HCT116 (cell line): ENCODE results near the gene DPYD. TPM values are rescaled to one million over a fixed set of nuclear protein-coding genes. Genes with fewer than 3 reads are reported as not detected.

ENCODE experiments used
- ATAC-seq: fragments of 200-7000 bp; cut with Tn5 transposase; 2 replicates; pipeline ENCODE4 v1.9.1; 2020; ENCODE audit warnings: mild to moderate bottlenecking, moderate library complexity
- BruUV-seq: library from RNA; stranded (reverse); fragments of 400-500 nt; replicated peaks from 2 replicates; lab custom pipeline; 2021; lab: Mats Ljungman, UMichigan
- CTCF ChIA-PET: fragments of 300-600 bp; sonication (Branson Sonifier 250); formaldehyde crosslinking; loops from one replicate; lab custom pipeline; 2021; ENCODE audit warnings: antibody characterized with exemption; lab: Charles Lee
- POLR2A ChIA-PET: fragments of 300-600, 350-600 bp; sonication (Branson Sonifier 250); formaldehyde crosslinking; loops from one replicate; lab custom pipeline; 2021; ENCODE audit warnings: antibody characterized with exemption; lab: Charles Lee
- RAD21 ChIA-PET, 2 experiments: fragments of 300-600 bp; sonication (Branson Sonifier 250); formaldehyde crosslinking; loops; one replicate each; lab custom pipeline; 2023; ENCODE audit warnings: low total read pairs in 2 of 2; ENCODE audit not compliant: uncharacterized antibody in 2 of 2, unreplicated experiment in 2 of 2, low non-redundant PET in 1 of 2; lab: Charles Lee
- DNase-seq: peaks from one replicate; pipeline ENCODE4 v3.0.0-alpha.2; 2010; ENCODE audit warnings: low read depth, low spot score
- H2AFZ ChIP-seq: fragments of 200-600 bp; shearing (Covaris generic), sonication (generic); 2 replicates; pipeline ENCODE4 v1.6.1; 2017; ENCODE audit warnings: low read depth, mixed run types, mixed read lengths, antibody characterized with exemption, low read length; ENCODE audit not compliant: poor library complexity, severe bottlenecking
- H3K27ac ChIP-seq: 2 replicates; pipeline ENCODE4 v1.5.1; 2012; ENCODE audit warnings: low read depth, low read length
- H3K27me3 ChIP-seq: fragments of 200-600 bp; sonication (generic); 2 replicates; pipeline ENCODE4 v1.6.1; 2016; ENCODE audit warnings: mixed run types, low read length, mixed read lengths; ENCODE audit not compliant: insufficient read depth
- H3K36me3 ChIP-seq, 2 experiments: fragments of 200-500 bp in 1 of 2; fragments of 200-600 bp in 1 of 2; sonication (Bioruptor generic) in 1 of 2; sonication (generic) in 1 of 2; 2 replicates each; pipeline versions ENCODE4 v1.5.1 to v1.6.1; 2014 to 2016; ENCODE audit warnings: low read length in 2 of 2, inconsistent platforms in 1 of 2, mixed read lengths in 1 of 2, mixed run types in 1 of 2; ENCODE audit not compliant: insufficient read depth in 2 of 2, control insufficient read depth in 1 of 2
- H3K4me1 ChIP-seq, 2 experiments: fragments of 200-600 bp in 1 of 2; sonication (generic) in 1 of 2; 2 replicates each; pipeline versions ENCODE4 v1.5.1 to v1.6.1; 2012 to 2017; ENCODE audit warnings: low read length in 2 of 2, inconsistent platforms in 1 of 2, mild to moderate bottlenecking in 1 of 2, mixed read lengths in 1 of 2, mixed run types in 1 of 2, moderate library complexity in 1 of 2; ENCODE audit not compliant: insufficient read depth in 2 of 2, control insufficient read depth in 1 of 2
- H3K4me2 ChIP-seq: fragments of 200-600 bp; sonication (generic); 2 replicates; pipeline ENCODE4 v1.6.1; 2017; ENCODE audit warnings: mixed run types, low read length, mixed read lengths
- H3K4me3 ChIP-seq, 2 experiments: fragments of 200-600 bp in 1 of 2; sonication (generic) in 1 of 2; replicated peaks in 1 of 2; 2 replicates each; pipeline ENCODE4 v1.5.1; 2011 to 2016; ENCODE audit warnings: low read length in 2 of 2, control low read depth in 1 of 2, low read depth in 1 of 2, mild to moderate bottlenecking in 1 of 2, mixed read lengths in 1 of 2, mixed run types in 1 of 2
- H3K79me2 ChIP-seq: fragments of 200-600 bp; sonication (generic); 2 replicates; pipeline ENCODE4 v1.6.1; 2017; ENCODE audit warnings: mild to moderate bottlenecking, mixed run types, low read length, moderate library complexity, mixed read lengths; ENCODE audit not compliant: insufficient read depth
- H3K9ac ChIP-seq: fragments of 200-600 bp; sonication (generic); 2 replicates; pipeline ENCODE4 v1.6.1; 2016; ENCODE audit warnings: low read length, mixed read lengths
- H3K9me2 ChIP-seq: fragments of 200-600 bp; sonication (generic), shearing (Covaris generic); 2 replicates; pipeline ENCODE4 v1.6.1; 2017; ENCODE audit warnings: mixed run types, mild to moderate bottlenecking, moderate library complexity; ENCODE audit not compliant: insufficient read depth
- H3K9me3 ChIP-seq, 2 experiments: fragments of 200-500 bp in 1 of 2; fragments of 200-600 bp in 1 of 2; sonication (Bioruptor generic) in 1 of 2; sonication (generic) in 1 of 2; 2 replicates each; pipeline ENCODE4 v1.6.1; 2014 to 2017; ENCODE audit warnings: low read length in 2 of 2, mixed read lengths in 2 of 2, inconsistent platforms in 1 of 2, low read depth in 1 of 2, mild to moderate bottlenecking in 1 of 2, mixed run types in 1 of 2, moderate library complexity in 1 of 2; ENCODE audit not compliant: control insufficient read depth in 1 of 2, insufficient read depth in 1 of 2
- H4K20me1 ChIP-seq: fragments of 200-600 bp; sonication (generic), shearing (Covaris generic); 2 replicates; pipeline ENCODE4 v1.6.1; 2017; ENCODE audit warnings: mixed run types, mild to moderate bottlenecking, moderate library complexity; ENCODE audit not compliant: insufficient read depth
- ATF3 ChIP-seq: IDR thresholded peaks from 2 replicates; pipeline ENCODE4 v1.6.1; 2012
- CBX3 ChIP-seq: IDR thresholded peaks from 2 replicates; pipeline ENCODE4 v1.6.1; 2012; ENCODE audit warnings: low read depth
- CEBPB ChIP-seq: IDR thresholded peaks from 2 replicates; pipeline ENCODE4 v1.6.1; 2012; ENCODE audit warnings: low read depth
- CTCF ChIP-seq, 3 experiments: fragments of 200-600 bp in 1 of 3; sonication (generic) in 1 of 3; IDR thresholded peaks in 2 of 3; conservative IDR thresholded peaks in 1 of 3; 2 replicates each; pipeline ENCODE4 v1.5.1; 2012 to 2017; ENCODE audit warnings: low read depth in 2 of 3, low read length in 2 of 3, antibody characterized with exemption in 1 of 3, borderline replicate concordance in 1 of 3, control low read depth in 1 of 3, mild to moderate bottlenecking in 1 of 3, mixed read lengths in 1 of 3, mixed run types in 1 of 3, moderate library complexity in 1 of 3; ENCODE audit not compliant: insufficient read depth in 1 of 3
- EGR1 ChIP-seq: IDR thresholded peaks from 2 replicates; pipeline ENCODE4 v1.6.1; 2012; ENCODE audit warnings: low read depth
- ELF1 ChIP-seq: IDR thresholded peaks from 2 replicates; pipeline ENCODE4 v1.6.1; 2012; ENCODE audit warnings: low read depth, borderline replicate concordance
- EZH2 ChIP-seq: fragments of 200-600 bp; sonication (generic); IDR thresholded peaks from 2 replicates; pipeline ENCODE4 v1.6.1; 2017; ENCODE audit warnings: antibody characterized with exemption, mixed run types
- EZH2phosphoT487 ChIP-seq: fragments of 200-600 bp; IDR thresholded peaks from 2 replicates; pipeline ENCODE4 v1.6.1; 2018; ENCODE audit warnings: antibody characterized with exemption, borderline replicate concordance
- JUND ChIP-seq: IDR thresholded peaks from 2 replicates; pipeline ENCODE4 v1.6.1; 2012
- MAX ChIP-seq: IDR thresholded peaks from 2 replicates; pipeline ENCODE4 v1.6.1; 2012
- POLR2AphosphoS5 ChIP-seq: IDR thresholded peaks from 2 replicates; pipeline ENCODE4 v1.6.1; 2011; ENCODE audit warnings: mild to moderate bottlenecking, low read depth, low read length, moderate library complexity
- RAD21 ChIP-seq: IDR thresholded peaks from 2 replicates; pipeline ENCODE4 v1.6.1; 2012; ENCODE audit warnings: low read depth, mild to moderate bottlenecking
- SP1 ChIP-seq: IDR thresholded peaks from 2 replicates; pipeline ENCODE4 v1.6.1; 2012; ENCODE audit warnings: low read depth
- SRF ChIP-seq: IDR thresholded peaks from 2 replicates; pipeline ENCODE4 v1.6.1; 2012; ENCODE audit warnings: low read depth
- YY1 ChIP-seq: IDR thresholded peaks from 2 replicates; pipeline ENCODE4 v1.6.1; 2011; ENCODE audit warnings: low read length, low read depth, moderate library complexity, mild to moderate bottlenecking; ENCODE audit not compliant: insufficient replicate concordance; ENCODE audit errors: extremely low read depth
- ZBTB33 ChIP-seq: IDR thresholded peaks from 2 replicates; pipeline ENCODE4 v1.6.1; 2011; ENCODE audit warnings: mild to moderate bottlenecking, low read length, moderate library complexity; ENCODE audit not compliant: insufficient replicate concordance; ENCODE audit errors: extremely low read depth
- ZNF274 ChIP-seq: fragments of 200-500 bp; sonication (Bioruptor generic); IDR thresholded peaks from 2 replicates; pipeline ENCODE4 v1.6.1; 2014; ENCODE audit warnings: mild to moderate bottlenecking, low read depth, low read length, inconsistent platforms
- intact Hi-C: fragments of 100-400 bp; cut with micrococcal nuclease; formaldehyde crosslinking; loops from 2 replicates; pipeline ENCODE4 v1.10.0; 2022
- total RNA-seq: library from RNA; stranded (reverse); gene quantifications from one replicate; pipeline ENCODE4 v1.2.1, GENCODE V29; 2021; ENCODE audit not compliant: unreplicated experiment

DPYD gene
- total RNA-seq, 1 experiment from 2014 or later, result 1.7 TPM

- intact Hi-C loops, result no loop called here
- no peaks in the 10 kb centered on the region for H3K9me2 ChIP-seq
- H3K4me1 ChIP-seq, result no peaks in the 10 kb centered on the region
- H3K4me3 ChIP-seq, result no peak overlapping the region
- no peaks in the 10 kb centered on the region for H3K27me3 ChIP-seq
- TF ChIP-seq ATF3 (no peak), YY1 (no peak), MAX (no peak), ELF1 (no peak), EGR1 (no peak), EZH2phosphoT487 (no peak), CBX3 (no peak), SP1 (no peak), ZNF274 (no peak), POLR2AphosphoS5 (no peak)
- no peak overlapping the region for H2AFZ ChIP-seq
- POLR2A ChIA-PET, result no interaction called here
- no peaks in the 10 kb centered on the region for H4K20me1 ChIP-seq
- no peaks in the 10 kb centered on the region for H3K79me2 ChIP-seq
- ATAC-seq (no peak), DNase-seq (no peak)
- H3K9me3 ChIP-seq, result no peaks in the 10 kb centered on the region
- no peaks in the 10 kb centered on the region for H3K36me3 ChIP-seq
- RAD21 ChIA-PET, result no interaction called here
- H3K9ac ChIP-seq, result no peak overlapping the region
- H3K27ac ChIP-seq, result no peak overlapping the region
- H3K4me2 ChIP-seq, result no peak overlapping the region
- CTCF ChIA-PET, result no interaction called here
- no TSS peak for BruUV-seq
Observed at GRCh38 chr1:97366984-97367383, 553.9 kb downstream of the DPYD start.

GRCh38 chr1:97365026-97365425 lies 555.8 kb downstream of the DPYD start:
- no peak for DNase-seq
- Histone ChIP-seq H3K9me3 (no peaks in the 10 kb centered on the region), H3K9me2 (no peaks in the 10 kb centered on the region), H3K27me3 (no peaks in the 10 kb centered on the region), H3K4me3 (no peak overlapping the region), H2AFZ (no peak overlapping the region), H3K27ac (no peak overlapping the region), H3K79me2 (no peaks in the 10 kb centered on the region), H4K20me1 (no peaks in the 10 kb centered on the region), H3K4me2 (no peak overlapping the region), H3K36me3 (no peaks in the 10 kb centered on the region), H3K4me1 (no peaks in the 10 kb centered on the region), H3K9ac (no peak overlapping the region)
- ChIA-PET POLR2A (no interaction called here), RAD21 (no interaction called here), CTCF (no interaction called here)
- intact Hi-C loops, result no loop called here
- ATAC-seq, result no peak
- no TSS peak for BruUV-seq
- TF ChIP-seq SP1 (no peak), EZH2phosphoT487 (no peak), EZH2 (no peak), ZNF274 (no peak), JUND (no peak), RAD21 (no peak), CEBPB (no peak), EGR1 (no peak), ZBTB33 (no peak), CTCF (IDR thresholded peaks at IDR 0.05 in 2 of 3, conservative IDR thresholded peaks at IDR 0.05 in 1 of 3; ENCODE audit: borderline replicate concordance in 1 of 3, insufficient read depth in 1 of 3, low read depth in 2 of 3, low read length in 2 of 3) (no peak), SRF (no peak)
